WTC11 (cell line): Measurements from ENCODE around the gene MMAA.

Experiments used
- CREM ChIP-seq: sonication (generic); formaldehyde crosslinking; IDR thresholded peaks from 2 replicates; pipeline ENCODE4 v1.8.1; 2022; ENCODE audit warnings: mild to moderate bottlenecking, missing genetic modification reagents, moderate library complexity
- ETV6 ChIP-seq: sonication (generic); formaldehyde crosslinking; IDR thresholded peaks from 2 replicates; pipeline ENCODE4 v1.8.1; 2022; ENCODE audit warnings: mild to moderate bottlenecking, missing genetic modification reagents
- NFATC4 ChIP-seq: fragments of 250-450 bp; sonication (Bioruptor Pico); IDR thresholded peaks from 2 replicates; pipeline ENCODE4 v1.9.0; 2021; ENCODE audit warnings: mild to moderate bottlenecking
- NFYB ChIP-seq: sonication (generic); formaldehyde crosslinking; conservative IDR thresholded peaks from 2 replicates; pipeline ENCODE4 v1.8.0; 2022; ENCODE audit warnings: low read depth, missing genetic modification reagents
- NR3C1 ChIP-seq: sonication (generic); formaldehyde crosslinking; conservative IDR thresholded peaks from 2 replicates; pipeline ENCODE4 v1.8.1; 2023; ENCODE audit warnings: low read depth, mild to moderate bottlenecking, missing genetic modification reagents
- SMAD3 ChIP-seq: sonication (generic); formaldehyde crosslinking; IDR thresholded peaks from 2 replicates; pipeline ENCODE4 v1.8.0; 2022; ENCODE audit warnings: missing genetic modification reagents, mild to moderate bottlenecking, borderline replicate concordance
- SP1 ChIP-seq: sonication (generic); formaldehyde crosslinking; conservative IDR thresholded peaks from 2 replicates; pipeline ENCODE4 v1.8.1; 2022; ENCODE audit warnings: missing genetic modification reagents
- TEAD4 ChIP-seq: sonication (generic); formaldehyde crosslinking; IDR thresholded peaks from 2 replicates; pipeline ENCODE4 v1.8.0; 2022; ENCODE audit warnings: mild to moderate bottlenecking, missing genetic modification reagents
- TF ChIP-seq, protein P1 (sequence below): fragments of 200-600 bp; IDR thresholded peaks from 2 replicates; pipeline ENCODE4 v1.8.0; 2022; ENCODE audit warnings: antibody characterized with exemption
- TF ChIP-seq, protein P2 (sequence below): sonication (generic); formaldehyde crosslinking; IDR thresholded peaks from 2 replicates; pipeline ENCODE4 v1.8.0; 2022; ENCODE audit warnings: mild to moderate bottlenecking, missing genetic modification reagents
- TF ChIP-seq, protein P3 (sequence below): sonication (generic); formaldehyde crosslinking; IDR thresholded peaks from 2 replicates; pipeline ENCODE4 v1.8.1; 2023; ENCODE audit warnings: mild to moderate bottlenecking, missing genetic modification reagents

DNA sequence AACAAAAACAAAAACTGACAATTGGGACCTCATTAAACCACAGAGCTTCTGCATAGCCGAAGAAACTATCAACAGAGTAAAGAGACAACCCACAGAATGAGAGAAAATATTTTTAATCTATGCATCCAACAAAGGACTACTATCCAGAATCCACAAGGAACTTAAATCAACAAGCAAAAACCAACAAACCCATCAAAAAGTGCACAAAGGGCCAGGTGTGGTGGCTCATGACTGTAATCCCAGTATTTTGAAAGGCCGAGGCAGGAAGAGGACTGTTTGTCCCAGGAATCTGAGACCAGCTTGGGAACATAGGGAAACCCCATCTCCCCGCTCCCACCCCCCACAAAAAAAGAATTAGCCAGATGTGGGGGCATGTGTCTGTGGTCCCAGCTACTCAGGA lies 71.4 kb downstream of the MMAA start:
- TF ChIP-seq, protein P1, sequence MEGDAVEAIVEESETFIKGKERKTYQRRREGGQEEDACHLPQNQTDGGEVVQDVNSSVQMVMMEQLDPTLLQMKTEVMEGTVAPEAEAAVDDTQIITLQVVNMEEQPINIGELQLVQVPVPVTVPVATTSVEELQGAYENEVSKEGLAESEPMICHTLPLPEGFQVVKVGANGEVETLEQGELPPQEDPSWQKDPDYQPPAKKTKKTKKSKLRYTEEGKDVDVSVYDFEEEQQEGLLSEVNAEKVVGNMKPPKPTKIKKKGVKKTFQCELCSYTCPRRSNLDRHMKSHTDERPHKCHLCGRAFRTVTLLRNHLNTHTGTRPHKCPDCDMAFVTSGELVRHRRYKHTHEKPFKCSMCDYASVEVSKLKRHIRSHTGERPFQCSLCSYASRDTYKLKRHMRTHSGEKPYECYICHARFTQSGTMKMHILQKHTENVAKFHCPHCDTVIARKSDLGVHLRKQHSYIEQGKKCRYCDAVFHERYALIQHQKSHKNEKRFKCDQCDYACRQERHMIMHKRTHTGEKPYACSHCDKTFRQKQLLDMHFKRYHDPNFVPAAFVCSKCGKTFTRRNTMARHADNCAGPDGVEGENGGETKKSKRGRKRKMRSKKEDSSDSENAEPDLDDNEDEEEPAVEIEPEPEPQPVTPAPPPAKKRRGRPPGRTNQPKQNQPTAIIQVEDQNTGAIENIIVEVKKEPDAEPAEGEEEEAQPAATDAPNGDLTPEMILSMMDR, result no peak
- TF ChIP-seq, protein P2, sequence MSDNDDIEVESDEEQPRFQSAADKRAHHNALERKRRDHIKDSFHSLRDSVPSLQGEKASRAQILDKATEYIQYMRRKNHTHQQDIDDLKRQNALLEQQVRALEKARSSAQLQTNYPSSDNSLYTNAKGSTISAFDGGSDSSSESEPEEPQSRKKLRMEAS, result no peak
- no peak for TF ChIP-seq TEAD4 (CRISPR knock-in tag)
- no peak for TF ChIP-seq ETV6 (CRISPR knock-in tag)
- TF ChIP-seq SMAD3, result no peak
- TF ChIP-seq NFATC4, result no peak
- no peak for TF ChIP-seq NFYB
- no peak for TF ChIP-seq SP1
- TF ChIP-seq CREM (CRISPR knock-in tag), result no peak
- no peak for TF ChIP-seq NR3C1 (CRISPR knock-in tag)
- TF ChIP-seq, protein P3, sequence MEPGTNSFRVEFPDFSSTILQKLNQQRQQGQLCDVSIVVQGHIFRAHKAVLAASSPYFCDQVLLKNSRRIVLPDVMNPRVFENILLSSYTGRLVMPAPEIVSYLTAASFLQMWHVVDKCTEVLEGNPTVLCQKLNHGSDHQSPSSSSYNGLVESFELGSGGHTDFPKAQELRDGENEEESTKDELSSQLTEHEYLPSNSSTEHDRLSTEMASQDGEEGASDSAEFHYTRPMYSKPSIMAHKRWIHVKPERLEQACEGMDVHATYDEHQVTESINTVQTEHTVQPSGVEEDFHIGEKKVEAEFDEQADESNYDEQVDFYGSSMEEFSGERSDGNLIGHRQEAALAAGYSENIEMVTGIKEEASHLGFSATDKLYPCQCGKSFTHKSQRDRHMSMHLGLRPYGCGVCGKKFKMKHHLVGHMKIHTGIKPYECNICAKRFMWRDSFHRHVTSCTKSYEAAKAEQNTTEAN (CRISPR knock-in tag), result no peak
